Measurements from ENCODE around the gene PTP4A2.

PTP4A2 gene

DNA sequence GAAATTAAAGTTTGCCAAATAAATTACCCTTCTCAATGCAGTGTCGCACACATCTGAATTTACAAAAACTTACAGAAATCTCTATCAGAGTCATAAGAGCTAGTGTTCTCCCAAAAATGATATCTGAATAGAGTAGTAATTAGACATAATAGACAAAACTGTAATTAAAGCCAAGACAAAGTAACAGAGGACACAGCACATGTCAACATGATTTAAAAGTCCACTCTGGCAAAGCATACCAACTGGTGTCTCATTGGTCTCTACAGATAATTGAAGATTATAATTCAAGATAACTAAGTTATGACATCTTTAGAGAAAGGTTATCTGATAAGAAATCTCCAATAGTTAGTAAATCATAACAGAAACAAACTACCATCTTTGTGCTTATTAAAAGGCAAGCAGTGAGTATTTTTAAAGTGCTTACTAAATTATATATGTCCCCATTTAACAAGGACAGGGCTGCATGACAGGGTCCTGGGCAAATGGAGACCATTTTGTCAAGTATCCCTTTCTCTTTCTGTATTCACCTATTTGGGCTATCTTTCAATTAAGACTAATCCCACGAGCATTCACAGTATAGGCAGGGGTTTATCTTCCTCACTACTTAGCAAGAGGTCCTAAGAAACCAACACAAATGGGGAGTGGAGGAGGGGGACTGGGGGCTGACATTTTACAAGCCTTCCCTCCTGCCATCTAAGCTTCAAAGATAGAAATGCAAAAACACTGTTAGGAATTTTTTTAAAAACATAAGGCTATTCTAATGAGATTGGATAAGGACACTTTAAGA lies 26.0 kb downstream of the PTP4A2 start:
- H3K79me2 ChIP-seq (ENCODE audit: insufficient read depth, low read length), result peaks cover 93% of the 10 kb centered on the region

DNA sequence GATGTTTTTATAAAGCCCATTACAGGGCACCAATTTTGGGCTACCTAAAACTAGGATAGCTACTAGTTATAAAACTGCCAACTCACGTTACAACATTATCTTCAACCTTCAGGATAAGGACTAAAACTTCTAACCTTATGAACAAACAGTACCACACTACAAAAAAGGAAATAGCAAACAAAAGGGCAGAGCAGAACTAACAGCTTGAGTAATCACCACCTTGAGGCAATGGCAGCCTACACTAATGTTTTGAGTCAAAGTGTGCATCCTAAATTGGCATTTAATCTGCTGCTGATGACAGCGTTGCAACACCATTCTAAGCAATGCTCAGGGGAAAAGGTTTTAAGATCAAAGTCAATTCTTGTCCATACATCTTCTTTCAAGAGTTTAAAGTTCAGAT lies 27.2 kb downstream of the PTP4A2 start:
- no peak for DNase-seq
- Histone ChIP-seq H3K79me2 (ENCODE audit: insufficient read depth, low read length) (peaks cover 84% of the 10 kb centered on the region), H3K4me1 (ENCODE audit: insufficient read depth, low read length) (0 out of 2 replicates have a peak, but pooled peaks cover 3% of the 10 kb centered on the region), H3K9ac (ENCODE audit: low read depth, low read length) (no peak overlapping the region), H3K36me3 (ENCODE audit: insufficient read depth, low read length) (peaks cover 99% of the 10 kb centered on the region), H3K27me3 (ENCODE audit: insufficient read depth, low read length, poor library complexity) (no peaks in the 10 kb centered on the region), H2AFZ (ENCODE audit: low read depth, low read length) (no peak overlapping the region), H3K4me3 (ENCODE audit: low read depth in 1 of 2, low read length in 2 of 2) (no peak overlapping the region), H3K4me2 (ENCODE audit: insufficient read depth, low read length) (no peak overlapping the region), H3K27ac (ENCODE audit: low read length) (no peak overlapping the region), H4K20me1 (ENCODE audit: insufficient read depth, low read length) (peaks cover 77% of the 10 kb centered on the region), H3K9me3 (ENCODE audit: insufficient read depth, low read length, severe bottlenecking) (no peaks in the 10 kb centered on the region)
- TF ChIP-seq, protein P1, sequence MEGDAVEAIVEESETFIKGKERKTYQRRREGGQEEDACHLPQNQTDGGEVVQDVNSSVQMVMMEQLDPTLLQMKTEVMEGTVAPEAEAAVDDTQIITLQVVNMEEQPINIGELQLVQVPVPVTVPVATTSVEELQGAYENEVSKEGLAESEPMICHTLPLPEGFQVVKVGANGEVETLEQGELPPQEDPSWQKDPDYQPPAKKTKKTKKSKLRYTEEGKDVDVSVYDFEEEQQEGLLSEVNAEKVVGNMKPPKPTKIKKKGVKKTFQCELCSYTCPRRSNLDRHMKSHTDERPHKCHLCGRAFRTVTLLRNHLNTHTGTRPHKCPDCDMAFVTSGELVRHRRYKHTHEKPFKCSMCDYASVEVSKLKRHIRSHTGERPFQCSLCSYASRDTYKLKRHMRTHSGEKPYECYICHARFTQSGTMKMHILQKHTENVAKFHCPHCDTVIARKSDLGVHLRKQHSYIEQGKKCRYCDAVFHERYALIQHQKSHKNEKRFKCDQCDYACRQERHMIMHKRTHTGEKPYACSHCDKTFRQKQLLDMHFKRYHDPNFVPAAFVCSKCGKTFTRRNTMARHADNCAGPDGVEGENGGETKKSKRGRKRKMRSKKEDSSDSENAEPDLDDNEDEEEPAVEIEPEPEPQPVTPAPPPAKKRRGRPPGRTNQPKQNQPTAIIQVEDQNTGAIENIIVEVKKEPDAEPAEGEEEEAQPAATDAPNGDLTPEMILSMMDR (IDR thresholded peaks at IDR 0.05; ENCODE audit: borderline replicate concordance, extremely low read depth, low read length, poor library complexity, severe bottlenecking), result no peak
- TF ChIP-seq EZH2 (IDR thresholded peaks at IDR 0.05; ENCODE audit: borderline replicate concordance, low read depth, low read length, severe bottlenecking), result no peak
- no peak for ATAC-seq (ENCODE audit: insufficient read depth, low read depth)

More for the DNA sequence above, 26.0 kb downstream of the PTP4A2 start:
- Histone ChIP-seq H3K9me3 (ENCODE audit: insufficient read depth, low read length, severe bottlenecking) (no peaks in the 10 kb centered on the region), H3K9ac (ENCODE audit: low read depth, low read length) (no peak overlapping the region), H2AFZ (ENCODE audit: low read depth, low read length) (no peak overlapping the region), H3K4me3 (ENCODE audit: low read depth in 1 of 2, low read length in 2 of 2) (no peak overlapping the region), H3K4me1 (ENCODE audit: insufficient read depth, low read length) (peaks cover 6% of the 10 kb centered on the region; the same call in 1 of the 2 replicates), H3K4me2 (ENCODE audit: insufficient read depth, low read length) (no peak overlapping the region), H3K36me3 (ENCODE audit: insufficient read depth, low read length) (peaks cover 98% of the 10 kb centered on the region), H3K27me3 (ENCODE audit: insufficient read depth, low read length, poor library complexity) (no peaks in the 10 kb centered on the region), H3K27ac (ENCODE audit: low read length) (no peak overlapping the region), H4K20me1 (ENCODE audit: insufficient read depth, low read length) (peaks cover 84% of the 10 kb centered on the region)
- DNase-seq (no peak), ATAC-seq (ENCODE audit: insufficient read depth, low read depth) (no peak)
- TF ChIP-seq, protein P1 (IDR thresholded peaks at IDR 0.05; ENCODE audit: borderline replicate concordance, extremely low read depth, low read length, poor library complexity, severe bottlenecking), result no peak
- no peak for TF ChIP-seq EZH2 (IDR thresholded peaks at IDR 0.05; ENCODE audit: borderline replicate concordance, low read depth, low read length, severe bottlenecking)

DNA sequence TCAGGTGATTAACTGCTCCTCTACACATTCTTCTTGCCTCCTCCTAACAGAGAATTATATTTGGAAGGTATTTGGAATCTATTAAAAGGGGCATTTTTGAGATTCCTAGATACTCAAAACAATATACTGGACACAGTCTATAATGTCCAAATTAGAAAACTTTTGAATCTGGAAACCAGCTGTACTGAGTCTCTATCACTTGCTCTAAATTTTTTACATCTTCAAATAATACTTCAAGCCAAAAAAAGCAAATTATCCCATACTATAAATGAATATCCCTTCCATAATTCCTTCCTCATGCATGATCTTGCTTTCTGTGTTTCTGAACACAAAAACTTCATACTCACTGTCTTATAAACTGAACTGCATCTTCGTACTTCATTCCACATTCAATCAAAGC lies 28.5 kb downstream of the PTP4A2 start:
- Histone ChIP-seq H3K36me3 (ENCODE audit: insufficient read depth, low read length) (peaks cover 97% of the 10 kb centered on the region), H4K20me1 (ENCODE audit: insufficient read depth, low read length) (peaks cover 71% of the 10 kb centered on the region), H3K79me2 (ENCODE audit: insufficient read depth, low read length) (peaks cover 72% of the 10 kb centered on the region), H2AFZ (ENCODE audit: low read depth, low read length) (no peak overlapping the region), H3K9ac (ENCODE audit: low read depth, low read length) (no peak overlapping the region), H3K27ac (ENCODE audit: low read length) (no peak overlapping the region), H3K4me1 (ENCODE audit: insufficient read depth, low read length) (0 out of 2 replicates have a peak, but pooled peaks cover 3% of the 10 kb centered on the region), H3K4me2 (ENCODE audit: insufficient read depth, low read length) (no peak overlapping the region), H3K4me3 (ENCODE audit: low read depth in 1 of 2, low read length in 2 of 2) (no peak overlapping the region), H3K27me3 (ENCODE audit: insufficient read depth, low read length, poor library complexity) (no peaks in the 10 kb centered on the region), H3K9me3 (ENCODE audit: insufficient read depth, low read length, severe bottlenecking) (no peaks in the 10 kb centered on the region)
- no peak for ATAC-seq (ENCODE audit: insufficient read depth, low read depth)
- DNase-seq, result no peak
- no peak for TF ChIP-seq EZH2 (IDR thresholded peaks at IDR 0.05; ENCODE audit: borderline replicate concordance, low read depth, low read length, severe bottlenecking)
- TF ChIP-seq, protein P1 (IDR thresholded peaks at IDR 0.05; ENCODE audit: borderline replicate concordance, extremely low read depth, low read length, poor library complexity, severe bottlenecking), result no peak

Data from DND-41 (cell line).